Measurements from ENCODE around the gene CTDSPL2. TPM values are rescaled to one million over a fixed set of nuclear protein-coding genes. Genes with fewer than 3 reads are reported as not detected.

The CTDSPL2 gene
- total RNA-seq, 1 donor from 2014 or later: 57.9 TPM

DNA sequence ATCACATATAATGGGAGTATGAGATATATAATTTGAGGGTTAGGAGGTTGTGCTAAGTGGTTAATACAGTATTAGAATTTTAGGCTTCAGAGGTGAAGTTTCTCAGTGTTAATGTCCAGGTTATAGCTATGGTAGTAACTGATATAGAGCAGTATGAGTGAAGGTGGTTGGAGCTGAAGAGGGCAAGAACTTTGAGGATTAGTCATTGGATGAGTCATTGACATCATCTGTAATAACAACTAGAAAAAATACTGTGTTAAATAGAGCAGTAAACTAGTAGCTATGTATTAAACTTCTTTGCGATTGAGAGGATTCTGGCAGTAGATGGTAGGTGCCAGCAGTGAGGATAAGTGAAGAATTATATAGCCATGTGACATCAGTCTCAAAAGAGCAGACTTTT, 62.0 kb downstream of the CTDSPL2 start:
- TF ChIP-seq, protein P1, sequence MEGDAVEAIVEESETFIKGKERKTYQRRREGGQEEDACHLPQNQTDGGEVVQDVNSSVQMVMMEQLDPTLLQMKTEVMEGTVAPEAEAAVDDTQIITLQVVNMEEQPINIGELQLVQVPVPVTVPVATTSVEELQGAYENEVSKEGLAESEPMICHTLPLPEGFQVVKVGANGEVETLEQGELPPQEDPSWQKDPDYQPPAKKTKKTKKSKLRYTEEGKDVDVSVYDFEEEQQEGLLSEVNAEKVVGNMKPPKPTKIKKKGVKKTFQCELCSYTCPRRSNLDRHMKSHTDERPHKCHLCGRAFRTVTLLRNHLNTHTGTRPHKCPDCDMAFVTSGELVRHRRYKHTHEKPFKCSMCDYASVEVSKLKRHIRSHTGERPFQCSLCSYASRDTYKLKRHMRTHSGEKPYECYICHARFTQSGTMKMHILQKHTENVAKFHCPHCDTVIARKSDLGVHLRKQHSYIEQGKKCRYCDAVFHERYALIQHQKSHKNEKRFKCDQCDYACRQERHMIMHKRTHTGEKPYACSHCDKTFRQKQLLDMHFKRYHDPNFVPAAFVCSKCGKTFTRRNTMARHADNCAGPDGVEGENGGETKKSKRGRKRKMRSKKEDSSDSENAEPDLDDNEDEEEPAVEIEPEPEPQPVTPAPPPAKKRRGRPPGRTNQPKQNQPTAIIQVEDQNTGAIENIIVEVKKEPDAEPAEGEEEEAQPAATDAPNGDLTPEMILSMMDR (conservative IDR thresholded peaks at IDR 0.05): no peak
- Mint-ChIP-seq H3K27me3 (no peaks in the 10 kb centered on the region), H3K36me3 (peaks cover 30% of the 10 kb centered on the region), H3K9me3 (no peaks in the 10 kb centered on the region), H3K27ac (no peak overlapping the region), H3K4me3 (no peak overlapping the region), H3K4me1 (ENCODE audit: unreplicated experiment) (no peaks in the 10 kb centered on the region)
- DNase-seq (ENCODE audit: extremely low spot score, unreplicated experiment): no peak

DNA sequence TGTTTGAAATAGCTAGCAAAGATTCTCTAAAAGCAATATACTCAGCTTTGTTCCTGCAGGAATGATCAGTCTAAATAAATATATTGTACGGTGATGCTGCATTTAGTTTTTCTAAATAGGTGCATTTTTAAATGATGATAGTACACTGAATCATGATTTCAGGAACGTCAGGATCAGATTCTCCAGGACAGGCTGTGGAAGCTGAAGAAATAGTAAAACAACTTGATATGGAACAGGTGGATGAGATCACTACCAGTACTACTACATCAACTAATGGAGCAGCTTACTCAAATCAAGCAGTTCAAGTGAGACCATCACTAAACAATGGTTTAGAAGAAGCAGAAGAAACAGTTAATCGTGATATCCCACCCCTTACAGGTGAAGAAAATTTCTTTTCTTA, 63.2 kb downstream of the CTDSPL2 start:
- TF ChIP-seq, protein P1 (conservative IDR thresholded peaks at IDR 0.05): no peak
- no peaks in the 10 kb centered on the region for H3K27me3 Mint-ChIP-seq
- H3K4me1 Mint-ChIP-seq (ENCODE audit: unreplicated experiment): no peaks in the 10 kb centered on the region
- no peak overlapping the region for H3K4me3 Mint-ChIP-seq
- peaks cover 30% of the 10 kb centered on the region for H3K36me3 Mint-ChIP-seq
- DNase-seq (ENCODE audit: extremely low spot score, unreplicated experiment): no peak
- no peaks in the 10 kb centered on the region for H3K9me3 Mint-ChIP-seq
- no peak overlapping the region for H3K27ac Mint-ChIP-seq

DNA sequence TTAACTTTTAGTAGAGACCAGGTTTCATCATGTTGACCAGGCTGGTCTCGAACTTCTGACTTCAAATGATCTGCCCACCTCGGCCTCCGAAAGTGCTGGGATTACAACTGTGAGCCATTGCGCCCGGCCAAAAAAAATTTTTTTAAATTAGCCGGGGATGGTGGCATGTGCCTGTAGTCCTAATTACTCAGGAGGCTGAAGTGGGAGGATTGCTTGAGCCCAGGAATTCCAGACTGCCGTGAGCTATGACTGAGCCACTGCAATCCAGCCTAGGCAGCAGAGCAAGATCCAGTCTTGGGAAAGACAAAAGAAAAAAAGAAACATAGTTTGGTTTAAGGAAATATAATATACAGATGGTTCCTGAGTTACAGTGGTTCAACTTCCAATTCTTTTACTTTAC, 64.6 kb downstream of the CTDSPL2 start:
- TF ChIP-seq, protein P1 (conservative IDR thresholded peaks at IDR 0.05): no peak
- Mint-ChIP-seq H3K36me3 (peaks cover 36% of the 10 kb centered on the region), H3K4me1 (ENCODE audit: unreplicated experiment) (no peaks in the 10 kb centered on the region), H3K27me3 (no peaks in the 10 kb centered on the region), H3K27ac (no peak overlapping the region), H3K9me3 (no peaks in the 10 kb centered on the region), H3K4me3 (no peak overlapping the region)
- DNase-seq (ENCODE audit: extremely low spot score, unreplicated experiment): no peak

DNA sequence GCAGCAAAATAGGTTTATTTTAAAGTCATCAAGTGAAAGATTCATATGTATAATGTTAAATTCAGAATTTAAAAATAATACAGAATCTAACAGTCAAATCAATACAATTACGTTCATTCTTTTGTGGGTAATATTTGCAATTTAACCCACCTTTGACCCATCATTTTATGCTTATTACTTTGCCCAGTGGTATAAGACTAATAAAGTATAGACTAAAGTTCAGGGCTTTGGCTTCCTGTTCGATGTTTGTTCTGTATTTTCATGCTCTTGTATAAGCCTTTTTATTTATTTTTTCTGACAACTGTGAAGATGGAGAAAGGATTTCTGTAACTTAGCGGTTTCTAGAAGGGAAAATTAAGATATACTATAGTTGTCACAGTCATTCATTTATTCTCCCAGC, 65.2 kb downstream of the CTDSPL2 start:
- H3K27ac Mint-ChIP-seq: no peak overlapping the region
- TF ChIP-seq, protein P1 (conservative IDR thresholded peaks at IDR 0.05): no peak
- H3K4me3 Mint-ChIP-seq: no peak overlapping the region
- H3K9me3 Mint-ChIP-seq: no peaks in the 10 kb centered on the region
- H3K27me3 Mint-ChIP-seq: no peaks in the 10 kb centered on the region
- H3K36me3 Mint-ChIP-seq: peaks cover 30% of the 10 kb centered on the region
- DNase-seq (ENCODE audit: extremely low spot score, unreplicated experiment): no peak
- H3K4me1 Mint-ChIP-seq (ENCODE audit: unreplicated experiment): no peaks in the 10 kb centered on the region

DNA sequence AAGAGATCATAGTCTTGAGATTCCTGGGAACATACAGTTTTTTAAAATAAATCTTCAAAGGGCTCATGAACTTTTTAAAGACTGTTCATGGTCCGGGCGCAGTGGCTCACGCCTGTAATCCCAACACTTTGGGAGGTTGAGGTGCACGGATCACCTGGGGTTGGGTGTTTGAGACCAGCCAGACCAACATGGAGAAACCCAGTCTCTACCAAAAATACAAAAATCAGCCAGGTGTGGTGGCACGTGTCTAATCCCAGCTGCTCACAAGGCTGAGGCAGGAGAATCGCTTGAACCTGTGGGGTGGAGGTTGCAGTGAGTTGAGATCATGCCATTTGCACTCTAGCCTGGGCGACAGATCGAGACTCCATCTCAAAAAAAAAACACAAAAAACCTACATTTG, 68.1 kb downstream of the CTDSPL2 start:
- DNase-seq (ENCODE audit: extremely low spot score, unreplicated experiment): no peak
- H3K36me3 Mint-ChIP-seq: peaks cover 19% of the 10 kb centered on the region
- TF ChIP-seq, protein P1 (conservative IDR thresholded peaks at IDR 0.05): no peak
- H3K4me3 Mint-ChIP-seq: no peak overlapping the region
- no peaks in the 10 kb centered on the region for H3K27me3 Mint-ChIP-seq
- no peak overlapping the region for H3K27ac Mint-ChIP-seq
- no peaks in the 10 kb centered on the region for H3K4me1 Mint-ChIP-seq (ENCODE audit: unreplicated experiment)
- no peaks in the 10 kb centered on the region for H3K9me3 Mint-ChIP-seq

DNA sequence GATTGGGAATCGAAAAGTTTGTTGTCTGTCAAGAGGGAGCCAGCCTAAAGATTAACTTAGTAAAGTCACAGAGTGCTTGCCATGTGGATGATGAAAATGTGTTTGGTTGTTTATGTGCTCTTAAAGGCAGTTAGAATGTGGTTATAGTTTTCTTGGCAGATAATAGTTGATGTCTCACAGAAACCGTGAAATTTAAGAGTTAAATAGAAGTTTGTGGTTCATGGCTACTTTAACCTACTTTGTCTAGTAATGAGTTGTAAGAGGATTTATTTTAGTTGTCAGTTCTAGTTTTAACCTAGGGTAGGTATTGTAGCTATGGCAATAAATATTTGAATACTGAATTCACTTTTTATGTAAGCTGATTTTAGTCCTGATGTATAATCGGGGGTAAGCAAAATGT, 73.1 kb downstream of the CTDSPL2 start:
- DNase-seq (ENCODE audit: extremely low spot score, unreplicated experiment): no peak
- H3K27me3 Mint-ChIP-seq: no peaks in the 10 kb centered on the region
- H3K27ac Mint-ChIP-seq: no peak overlapping the region
- TF ChIP-seq, protein P1 (conservative IDR thresholded peaks at IDR 0.05): no peak
- no peak overlapping the region for H3K4me3 Mint-ChIP-seq
- H3K36me3 Mint-ChIP-seq: peaks cover 7% of the 10 kb centered on the region
- H3K4me1 Mint-ChIP-seq (ENCODE audit: unreplicated experiment): no peaks in the 10 kb centered on the region
- no peaks in the 10 kb centered on the region for H3K9me3 Mint-ChIP-seq
